HCT116 (cell line): ENCODE measurements around the gene KASH5.

Experiments used
- CBX3 ChIP-seq: IDR thresholded peaks from 2 replicates; pipeline ENCODE4 v1.6.1; 2012; ENCODE audit warnings: low read depth
- EGR1 ChIP-seq: IDR thresholded peaks from 2 replicates; pipeline ENCODE4 v1.6.1; 2012; ENCODE audit warnings: low read depth
- ZFX ChIP-seq: fragments of 450-650 bp; IDR thresholded peaks from 2 replicates; pipeline ENCODE4 v1.6.1; 2017

GRCh38 chr19:49440439-49441209 lies 52.6 kb downstream of the KASH5 start:
- TF ChIP-seq CBX3 (no peak), ZFX (no peak), EGR1 (no peak)
